ENCODE measurements around the gene IL12RB1.

The IL12RB1 gene

GRCh38 chr19:18089726-18090125 lies 3.0 kb upstream of the IL12RB1 start:
- no peak for DNase-seq (ENCODE audit: low spot score)

- DNase-seq (ENCODE audit: low spot score), result peak; percentile 67
Observed at GRCh38 chr19:18089096-18089541, 2.4 kb upstream of the IL12RB1 start.

- DNase-seq (ENCODE audit: low spot score), result no peak
Observed at GRCh38 chr19:18085702-18086457, 854 bp downstream of the IL12RB1 start.

- no peak for DNase-seq (ENCODE audit: low spot score)
Observed at GRCh38 chr19:18083929-18084684, 2.6 kb downstream of the IL12RB1 start.

- DNase-seq (ENCODE audit: low spot score), result no peak
Observed at GRCh38 chr19:18074192-18074591, 12.5 kb downstream of the IL12RB1 start.

GRCh38 chr19:18073197-18073596 lies 13.5 kb downstream of the IL12RB1 start:
- DNase-seq (ENCODE audit: low spot score), result no peak

- no peak for DNase-seq (ENCODE audit: low spot score)
Observed at GRCh38 chr19:18072335-18072734, 14.4 kb downstream of the IL12RB1 start.

GRCh38 chr19:18070181-18070580 lies 16.6 kb downstream of the IL12RB1 start:
- no peak for DNase-seq (ENCODE audit: low spot score)

- no peak for DNase-seq (ENCODE audit: low spot score)
Observed at GRCh38 chr19:18069383-18069782, 17.4 kb downstream of the IL12RB1 start.

GRCh38 chr19:18068395-18068794 lies 18.3 kb downstream of the IL12RB1 start:
- no peak for DNase-seq (ENCODE audit: low spot score)

- DNase-seq (ENCODE audit: low spot score), result no peak
Observed at GRCh38 chr19:18065173-18065495, 21.6 kb downstream of the IL12RB1 start.

- no peak for DNase-seq (ENCODE audit: low spot score)
Observed at GRCh38 chr19:18063463-18063862, 23.3 kb downstream of the IL12RB1 start.

- DNase-seq (ENCODE audit: low spot score), result no peak
Observed at GRCh38 chr19:18062028-18062427, 24.7 kb downstream of the IL12RB1 start.

GRCh38 chr19:18060472-18060871 lies 26.3 kb downstream of the IL12RB1 start:
- DNase-seq (ENCODE audit: low spot score), result no peak

- DNase-seq (ENCODE audit: low spot score), result no peak
Observed at GRCh38 chr19:18059902-18060301, 26.8 kb downstream of the IL12RB1 start.

- DNase-seq (ENCODE audit: low spot score), result no peak
Observed at GRCh38 chr19:18059297-18059696, 27.4 kb downstream of the IL12RB1 start.

- peak; percentile 80 for DNase-seq (ENCODE audit: low spot score)
Observed at GRCh38 chr19:18058208-18059009, 28.3 kb downstream of the IL12RB1 start.

- no peak for DNase-seq (ENCODE audit: low spot score)
Observed at GRCh38 chr19:18057557-18057956, 29.2 kb downstream of the IL12RB1 start.

GRCh38 chr19:18055967-18056366 lies 30.8 kb downstream of the IL12RB1 start:
- DNase-seq (ENCODE audit: low spot score), result no peak

GRCh38 chr19:18053576-18054219 lies 33.0 kb downstream of the IL12RB1 start:
- DNase-seq (ENCODE audit: low spot score), result no peak

GRCh38 chr19:18051887-18052286 lies 34.8 kb downstream of the IL12RB1 start:
- DNase-seq (ENCODE audit: low spot score), result no peak

- DNase-seq (ENCODE audit: low spot score), result no peak
Observed at GRCh38 chr19:18049385-18049784, 37.3 kb downstream of the IL12RB1 start.

All from activated CD4-positive, alpha-beta T cell treated with anti-CD3 and anti-CD28 coated beads, Interleukin-2, Interleukin-4, amounts not matched to agents 100 ng/mL and 50 ng/mL, durations not matched to agents 16 hours and 8 hours (primary cell).